Body of pancreas (tissue), 4 donors: ENCODE data around the gene IRX3. TPM values are rescaled to one million over a fixed set of nuclear protein-coding genes. Genes with fewer than 3 reads are reported as not detected.
"Not testable (repeated sequence)": the region's sequence is repeated elsewhere in the genome, so short reads cannot be mapped to it uniquely, and the experiment has no call there.

Experiments
- ATAC-seq: fragments of 150-250 bp; one replicate; pipeline ENCODE4 v1.9.1; 2016
- DNase-seq, 4 donors: peaks; one replicate each; pipeline ENCODE4 v3.0.0-alpha.2; 2019
- H3K27ac ChIP-seq, 4 donors: fragments of 200-600 bp; sonication (generic); 1 replicate in 3 of 4; 2 replicates in 1 of 4; pipeline versions ENCODE4 v1.5.1 to v1.6.1; 2016 to 2019; ENCODE audit warnings: mild to moderate bottlenecking in 1 of 4, mixed read lengths in 1 of 4, moderate library complexity in 1 of 4
- H3K27me3 ChIP-seq, 2 donors: fragments of 200-600 bp; sonication (generic); one replicate each; pipeline ENCODE4 v1.6.0; 2016; ENCODE audit warnings: mild to moderate bottlenecking in 1 of 2
- H3K36me3 ChIP-seq, 2 donors: fragments of 200-600 bp; sonication (generic); replicated peaks in 1 of 2; 2 replicates each; pipeline ENCODE4 v1.5.1; 2016; ENCODE audit warnings: low read depth in 2 of 2; ENCODE audit not compliant: insufficient read depth in 1 of 2
- H3K4me1 ChIP-seq: fragments of 200-600 bp; sonication (generic); one replicate; pipeline ENCODE4 v1.6.0; 2016
- H3K4me3 ChIP-seq, 2 donors: fragments of 200-600 bp; sonication (generic); 1 replicate in 1 of 2; 2 replicates in 1 of 2; pipeline ENCODE4 v1.5.1; 2016 to 2019
- H3K9me3 ChIP-seq, 3 donors: fragments of 200-600 bp; sonication (generic); 1 replicate in 2 of 3; 2 replicates in 1 of 3; pipeline ENCODE4 v1.5.1; 2016
- CTCF ChIP-seq, 7 experiments: fragments of 450-650 bp in 4 of 7; fragments of 200-600 bp in 3 of 7; sonication (generic) in 3 of 7; IDR thresholded peaks; one replicate each; pipeline ENCODE4 v1.5.1; 2016 to 2019; ENCODE audit warnings: antibody characterized with exemption in 7 of 7
- POLR2A ChIP-seq, 3 donors: fragments of 450-650 bp; IDR thresholded peaks; one replicate each; pipeline ENCODE4 v1.6.1; 2016; ENCODE audit warnings: antibody characterized with exemption in 3 of 3, mild to moderate bottlenecking in 2 of 3
- WGBS, 2 donors: methylation state at CpG; one replicate each; pipeline ENCODE4 v1.1.5; 2017; 5-methylcytosine and 5-hydroxymethylcytosine counted together
- intact Hi-C: fragments of 100-400 bp; cut with DNase I; formaldehyde crosslinking; loops from one replicate; pipeline ENCODE4 v1.15.1; 2023
- total RNA-seq, 2 donors: library from RNA; depleted of rRNA; stranded (reverse); fragments of >200 nt; gene quantifications; one replicate each; pipeline ENCODE4 v1.1.0, GENCODE V29; 2016

IRX3 gene
- total RNA-seq, 2 donors from 2014 or later, result 1.6 to 2.6 TPM

DNA sequence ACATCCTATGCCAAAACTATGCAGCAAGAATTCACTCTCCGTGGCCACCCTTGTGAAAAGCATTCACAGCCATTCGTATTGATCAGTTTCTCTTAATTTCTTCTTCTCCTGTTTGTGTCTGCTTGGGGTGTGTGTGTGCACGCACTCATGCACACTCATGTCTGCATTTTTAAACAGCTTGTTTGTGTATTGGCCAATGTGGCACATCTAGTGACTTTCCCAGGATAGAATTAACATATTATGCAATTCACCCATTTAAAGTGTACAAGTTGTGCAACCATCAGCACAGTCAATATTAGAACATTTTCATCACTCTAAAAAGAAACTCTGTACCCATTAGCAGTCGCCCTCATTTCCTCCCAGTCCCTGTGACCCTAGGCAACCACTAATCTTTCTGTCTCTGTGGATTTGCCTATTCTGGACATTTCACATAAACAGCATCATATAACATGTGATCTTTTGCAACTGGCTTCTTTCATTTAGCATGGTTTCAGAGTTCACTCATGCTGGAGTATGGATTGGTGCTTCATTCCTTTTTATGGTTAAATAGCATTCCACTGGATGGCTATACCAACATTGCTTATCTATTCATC lies 20.1 kb downstream of the IRX3 start:
- no peak for DNase-seq
- H3K36me3 ChIP-seq, result no peaks in the 10 kb centered on the region
- H3K4me3 ChIP-seq, result no peak overlapping the region
- no peak overlapping the region for H3K27ac ChIP-seq
- no peaks in the 10 kb centered on the region for H3K4me1 ChIP-seq
- intact Hi-C loops, result no loop called here
- no peaks in the 10 kb centered on the region for H3K9me3 ChIP-seq
- no peak for ATAC-seq
- H3K27me3 ChIP-seq, result no peaks in the 10 kb centered on the region
- TF ChIP-seq POLR2A (IDR thresholded peaks at IDR 0.05) (no peak), CTCF (IDR thresholded peaks at IDR 0.05) (no peak)
- WGBS, 2 donors, result 64 to 66% methylated on average over 4 of the region's 4 CpGs

GRCh38 chr16:54265575-54266107 lies 20.9 kb downstream of the IRX3 start:
- WGBS, 2 donors, result 71 to 73% methylated on average over 7 of the region's 7 CpGs

DNA sequence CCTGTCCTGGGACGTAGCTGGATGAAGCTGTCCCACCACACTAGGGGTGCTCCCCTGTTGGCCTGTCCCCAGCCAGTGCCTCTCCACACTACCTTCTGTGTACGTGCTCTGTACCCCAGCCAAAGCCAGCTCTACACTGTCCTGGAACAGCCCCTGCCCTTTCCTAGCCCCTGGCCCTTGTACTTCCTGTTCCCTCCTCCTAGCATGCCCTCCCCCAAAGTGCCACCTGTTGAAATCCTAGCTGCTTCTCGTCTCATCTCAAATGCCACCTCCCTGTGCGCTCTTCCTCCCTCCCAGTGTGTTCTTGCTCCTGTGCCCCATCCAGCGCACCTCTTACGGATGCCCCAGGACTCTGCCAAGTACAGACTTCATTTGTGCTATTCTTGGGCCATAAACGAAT lies 33.5 kb downstream of the IRX3 start:
- 75 to 76% methylated on average over 7 of the region's 7 CpGs for WGBS, 2 donors
- Histone ChIP-seq H3K9me3 (no peaks in the 10 kb centered on the region), H3K27me3 (no peaks in the 10 kb centered on the region), H3K4me3 (no peak overlapping the region), H3K36me3 (no peaks in the 10 kb centered on the region), H3K27ac (no peak overlapping the region), H3K4me1 (no peaks in the 10 kb centered on the region)
- TF ChIP-seq CTCF (IDR thresholded peaks at IDR 0.05) (no peak), POLR2A (IDR thresholded peaks at IDR 0.05) (no peak)
- no peak for ATAC-seq
- DNase-seq, result no peak
- intact Hi-C loops, result no loop called here

More at GRCh38 chr16:54265575-54266107, 20.9 kb downstream of the IRX3 start:
- no peaks in the 10 kb centered on the region for H3K36me3 ChIP-seq
- ATAC-seq, result no peak
- no peak for TF ChIP-seq CTCF (IDR thresholded peaks at IDR 0.05)
- TF ChIP-seq POLR2A (IDR thresholded peaks at IDR 0.05), result no peak
- H3K9me3 ChIP-seq, result no peaks in the 10 kb centered on the region
- no peak for DNase-seq
- no peak overlapping the region for H3K27ac ChIP-seq
- no peaks in the 10 kb centered on the region for H3K27me3 ChIP-seq
- no peak overlapping the region for H3K4me3 ChIP-seq
- no peaks in the 10 kb centered on the region for H3K4me1 ChIP-seq
- intact Hi-C loops, result no loop called here

DNA sequence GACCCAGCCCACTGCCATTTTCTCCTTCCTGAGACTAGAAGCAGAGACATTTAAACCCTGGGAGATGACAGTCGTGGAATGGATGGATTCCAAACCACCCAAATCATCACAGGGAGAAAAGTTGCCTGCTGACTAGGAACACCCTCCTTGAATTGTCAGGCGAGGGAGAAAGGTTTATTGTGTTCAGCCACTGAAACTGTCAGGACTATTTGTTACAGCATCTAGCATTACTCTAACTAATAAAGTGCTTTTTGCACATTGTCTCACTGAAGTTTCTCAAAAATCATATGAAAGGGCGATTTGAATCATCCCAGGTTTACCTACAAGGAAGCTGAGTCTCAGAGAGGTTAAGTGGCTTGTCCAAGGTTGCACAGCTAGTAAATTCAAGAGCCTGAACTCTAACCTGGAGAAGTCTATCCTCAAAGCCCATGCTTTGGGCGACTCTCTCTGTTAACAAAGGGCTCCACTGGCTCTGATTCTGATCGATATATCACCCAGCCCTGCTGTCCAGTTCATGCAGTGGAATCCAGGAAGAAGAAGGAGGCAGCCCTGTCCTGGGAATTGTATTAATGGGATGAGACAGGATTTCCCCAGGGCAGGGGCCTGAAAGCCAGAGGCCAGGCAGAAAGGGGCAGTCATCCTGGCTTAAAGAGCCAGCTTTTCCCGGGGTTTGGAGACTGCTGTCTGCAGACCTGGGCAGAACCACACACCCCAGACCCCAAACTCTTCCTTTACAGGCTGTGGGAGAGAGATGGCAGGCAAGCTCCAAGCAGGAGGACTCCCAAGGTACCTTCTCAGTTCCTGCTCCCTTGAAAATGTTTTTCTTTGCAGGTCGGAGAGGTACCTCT lies 37.5 kb downstream of the IRX3 start:
- no peaks in the 10 kb centered on the region for H3K27me3 ChIP-seq
- ATAC-seq, result no peak
- no peak for DNase-seq
- H3K9me3 ChIP-seq, result no peaks in the 10 kb centered on the region
- no peaks in the 10 kb centered on the region for H3K4me1 ChIP-seq
- no peak for TF ChIP-seq POLR2A (IDR thresholded peaks at IDR 0.05)
- TF ChIP-seq CTCF (IDR thresholded peaks at IDR 0.05), result no peak
- no peak overlapping the region for H3K27ac ChIP-seq
- no peak overlapping the region for H3K4me3 ChIP-seq
- H3K36me3 ChIP-seq, result no peaks in the 10 kb centered on the region
- WGBS, 2 donors, result 64 to 69% methylated on average over 6 to 7 of the region's 7 CpGs
- intact Hi-C loops, result no loop called here

DNA sequence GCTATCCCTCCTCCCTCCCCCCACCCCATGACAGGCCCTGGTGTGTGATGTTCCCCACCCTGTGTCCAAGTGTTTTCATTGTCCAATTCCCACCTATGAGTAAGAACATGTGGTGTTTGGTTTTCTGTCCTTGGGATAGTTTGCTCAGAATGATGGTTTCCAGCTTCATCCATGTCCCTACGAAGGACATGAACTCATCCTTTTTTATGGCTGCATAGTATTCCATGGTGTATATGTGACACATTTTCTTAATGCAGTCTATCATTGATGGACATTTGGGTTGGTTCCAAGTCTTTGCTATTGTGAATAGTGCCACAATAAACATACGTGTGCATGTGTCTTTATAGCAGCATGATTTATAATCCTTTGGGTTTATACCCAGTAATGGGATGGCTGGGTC lies 38.9 kb downstream of the IRX3 start:
- H3K36me3 ChIP-seq, ATAC-seq, H3K4me1 ChIP-seq, H3K27ac ChIP-seq, H3K4me3 ChIP-seq, H3K27me3 ChIP-seq, intact Hi-C loops, H3K9me3 ChIP-seq, DNase-seq: not testable (repeated sequence)
- 80 to 93% methylated on average over 2 of the region's 2 CpGs for WGBS, 2 donors
